Measurements from ENCODE around the gene ACBD3.

GRCh38 chr1:226217273-226217672, 30.7 kb upstream of the ACBD3 start:
- TF ChIP-seq EP300 (IDR thresholded peaks at IDR 0.05) (no peak), CTCF (IDR thresholded peaks at IDR 0.05) (no peak), POLR2AphosphoS5 (IDR thresholded peaks at IDR 0.05) (no peak)
